Neural cell (in vitro differentiated cells): Measurements from ENCODE around the gene DCN.

ENCODE experiments used
- CTCF ChIP-seq: fragments of 450-650 bp; IDR thresholded peaks from 2 replicates; pipeline ENCODE4 v1.5.1; 2014; ENCODE audit warnings: antibody characterized with exemption, mild to moderate bottlenecking, moderate library complexity; ENCODE audit not compliant: poor library complexity, severe bottlenecking
- EP300 ChIP-seq: fragments of 450-650 bp; conservative IDR thresholded peaks from 2 replicates; pipeline ENCODE4 v1.6.1; 2014; ENCODE audit warnings: antibody characterized with exemption, mild to moderate bottlenecking, moderate library complexity; ENCODE audit not compliant: poor library complexity, severe bottlenecking
- EZH2 ChIP-seq: fragments of 200-600, 300-800 bp; shearing (Covaris generic), sonication (generic); IDR thresholded peaks from 2 replicates; pipeline ENCODE4 v1.6.1; 2014; ENCODE audit warnings: antibody characterized with exemption, low read length, borderline replicate concordance, mild to moderate bottlenecking; ENCODE audit not compliant: insufficient read depth, poor library complexity, severe bottlenecking
- POLR2AphosphoS5 ChIP-seq: IDR thresholded peaks from 2 replicates; pipeline ENCODE4 v1.6.1; 2012
- RAD21 ChIP-seq: fragments of 450-650 bp; conservative IDR thresholded peaks from 2 replicates; pipeline ENCODE4 v1.6.1; 2014; ENCODE audit warnings: antibody characterized with exemption, mild to moderate bottlenecking, moderate library complexity
- TAF1 ChIP-seq: IDR thresholded peaks from 2 replicates; pipeline ENCODE4 v1.6.1; 2012; ENCODE audit warnings: low read depth
- TF ChIP-seq, protein P1 (sequence below): IDR thresholded peaks from 2 replicates; pipeline ENCODE4 v1.6.1; 2012; ENCODE audit warnings: borderline replicate concordance

DNA sequence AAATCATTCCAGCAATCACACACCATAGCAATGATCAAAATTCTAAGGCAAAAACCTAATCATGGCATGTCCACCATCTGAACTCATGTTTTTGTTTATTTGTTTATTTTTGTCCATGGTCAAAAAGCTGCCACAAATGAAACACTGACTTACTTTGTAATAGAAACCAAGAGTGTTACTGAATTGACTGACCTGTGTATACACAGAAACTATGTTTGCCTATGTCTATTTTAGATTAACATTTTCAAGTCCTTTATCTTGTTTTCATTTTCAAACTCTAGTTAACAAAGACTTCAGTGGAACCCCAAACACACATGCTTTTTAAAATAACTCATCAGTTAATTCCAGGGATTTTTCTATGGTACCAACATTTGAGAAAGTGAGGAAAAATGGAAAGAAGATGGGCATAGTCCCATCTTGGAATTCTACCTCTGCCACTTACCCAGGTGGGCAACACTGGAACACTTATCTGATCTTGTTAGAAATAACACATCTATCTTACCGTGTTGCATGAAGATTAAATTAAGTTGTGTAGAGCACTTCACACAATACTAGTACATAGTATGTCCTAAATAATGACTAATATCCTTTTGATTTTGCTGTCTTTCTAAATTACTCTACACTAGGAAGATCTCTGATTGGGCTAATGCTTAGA lies 77.7 kb downstream of the DCN start:
- TF ChIP-seq CTCF (no peak), EZH2 (no peak), POLR2AphosphoS5 (no peak), RAD21 (no peak), TAF1 (no peak), EP300 (no peak)
- TF ChIP-seq, protein P1, sequence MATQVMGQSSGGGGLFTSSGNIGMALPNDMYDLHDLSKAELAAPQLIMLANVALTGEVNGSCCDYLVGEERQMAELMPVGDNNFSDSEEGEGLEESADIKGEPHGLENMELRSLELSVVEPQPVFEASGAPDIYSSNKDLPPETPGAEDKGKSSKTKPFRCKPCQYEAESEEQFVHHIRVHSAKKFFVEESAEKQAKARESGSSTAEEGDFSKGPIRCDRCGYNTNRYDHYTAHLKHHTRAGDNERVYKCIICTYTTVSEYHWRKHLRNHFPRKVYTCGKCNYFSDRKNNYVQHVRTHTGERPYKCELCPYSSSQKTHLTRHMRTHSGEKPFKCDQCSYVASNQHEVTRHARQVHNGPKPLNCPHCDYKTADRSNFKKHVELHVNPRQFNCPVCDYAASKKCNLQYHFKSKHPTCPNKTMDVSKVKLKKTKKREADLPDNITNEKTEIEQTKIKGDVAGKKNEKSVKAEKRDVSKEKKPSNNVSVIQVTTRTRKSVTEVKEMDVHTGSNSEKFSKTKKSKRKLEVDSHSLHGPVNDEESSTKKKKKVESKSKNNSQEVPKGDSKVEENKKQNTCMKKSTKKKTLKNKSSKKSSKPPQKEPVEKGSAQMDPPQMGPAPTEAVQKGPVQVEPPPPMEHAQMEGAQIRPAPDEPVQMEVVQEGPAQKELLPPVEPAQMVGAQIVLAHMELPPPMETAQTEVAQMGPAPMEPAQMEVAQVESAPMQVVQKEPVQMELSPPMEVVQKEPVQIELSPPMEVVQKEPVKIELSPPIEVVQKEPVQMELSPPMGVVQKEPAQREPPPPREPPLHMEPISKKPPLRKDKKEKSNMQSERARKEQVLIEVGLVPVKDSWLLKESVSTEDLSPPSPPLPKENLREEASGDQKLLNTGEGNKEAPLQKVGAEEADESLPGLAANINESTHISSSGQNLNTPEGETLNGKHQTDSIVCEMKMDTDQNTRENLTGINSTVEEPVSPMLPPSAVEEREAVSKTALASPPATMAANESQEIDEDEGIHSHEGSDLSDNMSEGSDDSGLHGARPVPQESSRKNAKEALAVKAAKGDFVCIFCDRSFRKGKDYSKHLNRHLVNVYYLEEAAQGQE = no peak
